ENCODE results near the gene HPGD.

The HPGD gene

DNA sequence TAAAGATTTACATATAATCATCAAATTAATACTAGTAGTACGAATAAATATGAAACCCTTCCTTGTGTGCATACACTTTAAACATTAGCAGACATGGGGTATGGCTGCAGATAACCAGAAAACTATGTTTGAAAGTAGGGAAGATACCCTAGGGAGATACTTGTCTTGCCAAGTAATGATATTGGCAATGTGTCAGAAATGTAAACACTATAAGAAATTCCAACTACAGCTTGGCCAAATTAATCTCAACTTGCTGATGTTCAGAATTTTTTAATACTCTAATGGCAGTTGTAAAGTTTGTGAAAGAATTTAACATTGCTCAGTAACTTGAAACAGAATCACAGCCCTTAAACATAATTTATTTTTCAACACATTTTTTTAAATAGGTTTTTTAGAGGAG lies 27.4 kb upstream of the HPGD start:
- no peaks in the 10 kb centered on the region for H3K4me1 ChIP-seq (ENCODE audit: insufficient read depth, low read length)
- no peaks in the 10 kb centered on the region for H3K27me3 ChIP-seq (ENCODE audit: insufficient read depth, low read length, poor library complexity)
- H3K79me2 ChIP-seq (ENCODE audit: insufficient read depth, low read length): no peaks in the 10 kb centered on the region
- no peak overlapping the region for H3K27ac ChIP-seq (ENCODE audit: low read length)
- H3K9me3 ChIP-seq (ENCODE audit: insufficient read depth, low read length, severe bottlenecking): no peaks in the 10 kb centered on the region
- TF ChIP-seq EZH2 (IDR thresholded peaks at IDR 0.05; ENCODE audit: borderline replicate concordance, low read depth, low read length, severe bottlenecking) (no peak), CTCF (IDR thresholded peaks at IDR 0.05; ENCODE audit: borderline replicate concordance, extremely low read depth, low read length, poor library complexity, severe bottlenecking) (no peak)
- no peak overlapping the region for H3K4me3 ChIP-seq (ENCODE audit: low read depth in 1 of 2, low read length in 2 of 2)
- H3K4me2 ChIP-seq (ENCODE audit: insufficient read depth, low read length): no peak overlapping the region
- no peak overlapping the region for H3K9ac ChIP-seq (ENCODE audit: low read depth, low read length)
- H2AFZ ChIP-seq (ENCODE audit: low read depth, low read length): no peak overlapping the region
- DNase-seq (no peak), ATAC-seq (ENCODE audit: insufficient read depth, low read depth) (no peak)
- H3K36me3 ChIP-seq (ENCODE audit: insufficient read depth, low read length): no peaks in the 10 kb centered on the region
- H4K20me1 ChIP-seq (ENCODE audit: insufficient read depth, low read length): no peaks in the 10 kb centered on the region

- Histone ChIP-seq H2AFZ (ENCODE audit: low read depth, low read length) (no peak overlapping the region), H3K79me2 (ENCODE audit: insufficient read depth, low read length) (no peaks in the 10 kb centered on the region), H3K4me1 (ENCODE audit: insufficient read depth, low read length) (no peaks in the 10 kb centered on the region), H3K4me3 (ENCODE audit: low read depth in 1 of 2, low read length in 2 of 2) (no peak overlapping the region), H3K4me2 (ENCODE audit: insufficient read depth, low read length) (no peak overlapping the region), H3K36me3 (ENCODE audit: insufficient read depth, low read length) (no peaks in the 10 kb centered on the region), H3K9me3 (ENCODE audit: insufficient read depth, low read length, severe bottlenecking) (no peaks in the 10 kb centered on the region), H3K27ac (ENCODE audit: low read length) (no peak overlapping the region), H4K20me1 (ENCODE audit: insufficient read depth, low read length) (no peaks in the 10 kb centered on the region), H3K27me3 (ENCODE audit: insufficient read depth, low read length, poor library complexity) (no peaks in the 10 kb centered on the region), H3K9ac (ENCODE audit: low read depth, low read length) (no peak overlapping the region)
- DNase-seq (no peak), ATAC-seq (ENCODE audit: insufficient read depth, low read depth) (no peak)
- TF ChIP-seq EZH2 (IDR thresholded peaks at IDR 0.05; ENCODE audit: borderline replicate concordance, low read depth, low read length, severe bottlenecking): no peak
- no peak for TF ChIP-seq CTCF (IDR thresholded peaks at IDR 0.05; ENCODE audit: borderline replicate concordance, extremely low read depth, low read length, poor library complexity, severe bottlenecking)
These were observed 23.0 kb upstream of the HPGD start for GRCh38 chr4:174545268-174545667.

- Histone ChIP-seq H4K20me1 (ENCODE audit: insufficient read depth, low read length) (no peaks in the 10 kb centered on the region), H3K27me3 (ENCODE audit: insufficient read depth, low read length, poor library complexity) (no peaks in the 10 kb centered on the region), H2AFZ (ENCODE audit: low read depth, low read length) (no peak overlapping the region), H3K79me2 (ENCODE audit: insufficient read depth, low read length) (no peaks in the 10 kb centered on the region), H3K36me3 (ENCODE audit: insufficient read depth, low read length) (no peaks in the 10 kb centered on the region), H3K27ac (ENCODE audit: low read length) (no peak overlapping the region), H3K9ac (ENCODE audit: low read depth, low read length) (no peak overlapping the region), H3K4me3 (ENCODE audit: low read depth in 1 of 2, low read length in 2 of 2) (no peak overlapping the region), H3K9me3 (ENCODE audit: insufficient read depth, low read length, severe bottlenecking) (no peaks in the 10 kb centered on the region), H3K4me1 (ENCODE audit: insufficient read depth, low read length) (no peaks in the 10 kb centered on the region), H3K4me2 (ENCODE audit: insufficient read depth, low read length) (no peak overlapping the region)
- ATAC-seq (ENCODE audit: insufficient read depth, low read depth) (no peak), DNase-seq (no peak)
- TF ChIP-seq CTCF (IDR thresholded peaks at IDR 0.05; ENCODE audit: borderline replicate concordance, extremely low read depth, low read length, poor library complexity, severe bottlenecking): no peak
- TF ChIP-seq EZH2 (IDR thresholded peaks at IDR 0.05; ENCODE audit: borderline replicate concordance, low read depth, low read length, severe bottlenecking): no peak
These were observed 22.2 kb upstream of the HPGD start for GRCh38 chr4:174544496-174544895.

GRCh38 chr4:174540175-174540574 lies 17.9 kb upstream of the HPGD start:
- Histone ChIP-seq H4K20me1 (ENCODE audit: insufficient read depth, low read length) (no peaks in the 10 kb centered on the region), H3K9ac (ENCODE audit: low read depth, low read length) (no peak overlapping the region), H3K4me3 (ENCODE audit: low read depth in 1 of 2, low read length in 2 of 2) (no peak overlapping the region), H3K27me3 (ENCODE audit: insufficient read depth, low read length, poor library complexity) (no peaks in the 10 kb centered on the region), H3K79me2 (ENCODE audit: insufficient read depth, low read length) (no peaks in the 10 kb centered on the region), H2AFZ (ENCODE audit: low read depth, low read length) (no peak overlapping the region), H3K27ac (ENCODE audit: low read length) (no peak overlapping the region), H3K4me2 (ENCODE audit: insufficient read depth, low read length) (no peak overlapping the region), H3K36me3 (ENCODE audit: insufficient read depth, low read length) (no peaks in the 10 kb centered on the region), H3K4me1 (ENCODE audit: insufficient read depth, low read length) (no peaks in the 10 kb centered on the region), H3K9me3 (ENCODE audit: insufficient read depth, low read length, severe bottlenecking) (no peaks in the 10 kb centered on the region)
- ATAC-seq (ENCODE audit: insufficient read depth, low read depth) (no peak), DNase-seq (no peak)
- no peak for TF ChIP-seq CTCF (IDR thresholded peaks at IDR 0.05; ENCODE audit: borderline replicate concordance, extremely low read depth, low read length, poor library complexity, severe bottlenecking)
- no peak for TF ChIP-seq EZH2 (IDR thresholded peaks at IDR 0.05; ENCODE audit: borderline replicate concordance, low read depth, low read length, severe bottlenecking)
